AG04449 (cell line): ENCODE results near the gene SLC27A4.
A peak's percentile ranks its signal among the peaks of the same experiment; 100 is the strongest.

Source experiments
- CTCF ChIA-PET: fragments of 350-600 bp; formaldehyde crosslinking; extraction: SDS; loops from one replicate; lab custom pipeline; 2021; ENCODE audit warnings: antibody characterized with exemption; lab: Yijun Ruan, JAX
- POLR2A ChIA-PET: fragments of 400-600, 350-600 bp; formaldehyde crosslinking; extraction: SDS; loops from one replicate; lab custom pipeline; 2020; ENCODE audit warnings: antibody characterized with exemption, inconsistent platforms; lab: Yijun Ruan, JAX
- DNase-seq: peaks from one replicate; pipeline ENCODE4 v3.0.0-alpha.2; 2010; ENCODE audit warnings: low read depth, low spot score
- H3K4me3 ChIP-seq: 2 replicates; pipeline ENCODE4 v1.5.1; 2011; ENCODE audit warnings: low read depth, mild to moderate bottlenecking, control low read depth, low read length
- TF ChIP-seq, protein P1 (sequence below): IDR thresholded peaks from one replicate; pipeline ENCODE4 v1.5.1; 2011; ENCODE audit warnings: mild to moderate bottlenecking, moderate library complexity, low read length, control low read depth, inconsistent platforms; ENCODE audit not compliant: insufficient read depth; ENCODE audit errors: missing control alignments

SLC27A4 gene

DNA sequence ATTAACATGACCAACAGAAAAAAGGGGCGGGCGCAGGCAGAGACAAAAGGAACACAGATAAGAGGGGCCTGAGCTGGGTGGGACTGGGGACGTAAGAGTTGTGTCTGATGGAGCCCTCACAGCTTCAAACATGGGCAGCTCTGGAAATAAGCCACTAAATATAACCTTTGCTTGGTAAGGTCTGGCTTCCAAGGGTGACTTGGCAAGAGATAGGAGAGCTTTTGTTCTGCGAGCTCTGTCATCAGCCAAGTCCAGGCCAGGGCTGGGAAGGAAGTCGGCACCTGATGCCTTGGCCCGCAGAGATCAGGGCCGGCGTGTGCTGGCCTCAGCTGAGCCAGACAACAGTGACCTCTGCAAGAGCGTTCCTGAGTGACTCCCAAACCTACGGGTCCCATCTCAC lies 29.9 kb upstream of the SLC27A4 start:
- ChIA-PET POLR2A (no interaction called here), CTCF (interaction anchor here (1.5 to 9.1 kb wide), 3 partner anchors 16 to 52 kb away, joined by 7 to 100 read pairs (median 9); no protein-coding TSS in a partner anchor)
- no peak for DNase-seq
- TF ChIP-seq, protein P1, sequence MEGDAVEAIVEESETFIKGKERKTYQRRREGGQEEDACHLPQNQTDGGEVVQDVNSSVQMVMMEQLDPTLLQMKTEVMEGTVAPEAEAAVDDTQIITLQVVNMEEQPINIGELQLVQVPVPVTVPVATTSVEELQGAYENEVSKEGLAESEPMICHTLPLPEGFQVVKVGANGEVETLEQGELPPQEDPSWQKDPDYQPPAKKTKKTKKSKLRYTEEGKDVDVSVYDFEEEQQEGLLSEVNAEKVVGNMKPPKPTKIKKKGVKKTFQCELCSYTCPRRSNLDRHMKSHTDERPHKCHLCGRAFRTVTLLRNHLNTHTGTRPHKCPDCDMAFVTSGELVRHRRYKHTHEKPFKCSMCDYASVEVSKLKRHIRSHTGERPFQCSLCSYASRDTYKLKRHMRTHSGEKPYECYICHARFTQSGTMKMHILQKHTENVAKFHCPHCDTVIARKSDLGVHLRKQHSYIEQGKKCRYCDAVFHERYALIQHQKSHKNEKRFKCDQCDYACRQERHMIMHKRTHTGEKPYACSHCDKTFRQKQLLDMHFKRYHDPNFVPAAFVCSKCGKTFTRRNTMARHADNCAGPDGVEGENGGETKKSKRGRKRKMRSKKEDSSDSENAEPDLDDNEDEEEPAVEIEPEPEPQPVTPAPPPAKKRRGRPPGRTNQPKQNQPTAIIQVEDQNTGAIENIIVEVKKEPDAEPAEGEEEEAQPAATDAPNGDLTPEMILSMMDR: no peak
- H3K4me3 ChIP-seq: no peak overlapping the region

GRCh38 chr9:128314697-128315096 lies 25.6 kb upstream of the SLC27A4 start:
- ChIA-PET POLR2A (no interaction called here), CTCF (interaction anchor here (0.7 to 2.6 kb wide), 5 partner anchors 18 to 105 kb away, joined by 3 to 8 read pairs (median 5); no protein-coding TSS in a partner anchor)
- DNase-seq: no peak
- no peak overlapping the region for H3K4me3 ChIP-seq
- TF ChIP-seq, protein P1: no peak

DNA sequence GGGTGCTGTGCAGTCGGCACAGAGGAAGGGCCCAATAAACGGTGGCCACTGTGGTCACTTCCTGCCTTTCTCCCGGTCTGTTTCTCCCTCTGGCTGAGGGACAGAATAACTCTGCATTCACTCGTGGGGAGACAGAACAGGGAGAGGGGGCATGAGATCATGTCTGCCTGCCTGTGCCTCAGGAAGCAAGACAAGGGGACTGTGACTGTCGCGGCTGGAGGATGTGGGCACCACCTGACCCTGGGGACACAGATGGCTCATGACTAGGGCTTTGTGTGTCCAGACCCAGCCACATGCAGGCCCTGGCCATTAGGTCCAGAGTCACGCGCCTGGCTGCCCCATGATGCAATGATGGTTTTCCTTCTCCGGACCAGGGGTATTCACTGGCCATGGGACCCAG lies 23.9 kb upstream of the SLC27A4 start:
- POLR2A ChIA-PET: no interaction called here
- TF ChIP-seq, protein P1: no peak
- CTCF ChIA-PET: interaction anchor here (1.0 to 2.6 kb wide), 2 partner anchors 21 to 25 kb away, joined by 3 to 8 read pairs; no protein-coding TSS in a partner anchor
- no peak for DNase-seq
- H3K4me3 ChIP-seq: no peak overlapping the region

GRCh38 chr9:128317629-128318028 lies 22.7 kb upstream of the SLC27A4 start:
- no peak for DNase-seq
- POLR2A ChIA-PET: no interaction called here
- TF ChIP-seq, protein P1: no peak
- H3K4me3 ChIP-seq: no peak overlapping the region
- CTCF ChIA-PET: interaction anchor here (1.3 kb wide), 1 partner anchor 24 kb away, joined by 4 read pairs; no protein-coding TSS in a partner anchor

DNA sequence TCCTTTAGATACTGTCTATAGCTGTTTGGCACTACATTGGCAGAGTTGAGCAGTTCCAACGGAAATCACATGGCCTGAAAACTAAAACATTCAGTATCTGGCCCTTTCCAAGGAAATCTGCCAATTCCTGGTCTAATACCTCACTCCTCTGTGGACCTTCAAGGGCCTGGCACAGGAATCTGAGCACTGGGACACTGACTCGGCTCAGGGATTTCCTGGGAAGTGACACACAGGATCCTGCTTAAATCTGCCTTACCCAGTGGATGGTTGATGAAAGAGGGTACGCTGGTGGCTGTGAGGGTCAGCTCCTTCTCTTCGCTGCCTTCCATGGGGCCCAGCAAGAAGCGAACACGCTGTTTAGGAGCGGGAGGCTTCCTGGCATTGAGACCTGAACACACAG lies 19.0 kb upstream of the SLC27A4 start:
- TF ChIP-seq, protein P1: no peak
- H3K4me3 ChIP-seq: peak overlapping the region; percentile 97
- POLR2A ChIA-PET: no interaction called here
- CTCF ChIA-PET: interaction anchor here (1.2 to 3.0 kb wide), 4 partner anchors 17 to 98 kb away, joined by 3 to 18 read pairs (median 4); no protein-coding TSS in a partner anchor
- DNase-seq: no peak

DNA sequence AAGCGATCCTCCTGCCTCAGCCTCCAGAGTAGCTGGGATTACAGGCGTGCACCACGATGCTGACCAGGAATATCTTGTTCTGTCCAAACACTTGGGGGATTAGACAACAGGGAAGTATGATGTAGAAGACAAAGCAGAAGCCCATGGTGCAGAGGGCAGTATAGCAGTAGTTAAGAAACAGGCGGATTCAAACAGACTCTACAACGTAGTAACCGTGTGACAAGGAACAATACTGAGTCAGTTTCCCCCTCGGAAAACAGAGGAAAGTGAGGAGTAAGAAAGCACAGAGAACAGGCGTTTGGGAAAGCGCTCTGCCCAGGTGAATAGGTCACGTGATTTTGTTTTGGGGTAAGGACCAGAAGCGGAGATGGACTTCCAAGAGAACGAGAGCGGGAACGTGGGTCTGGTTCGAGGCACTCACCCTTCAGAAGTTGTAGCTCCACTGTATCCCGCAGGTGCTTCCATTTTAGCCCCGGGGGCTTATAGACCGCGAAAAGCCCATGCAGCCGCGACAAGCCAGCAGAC lies 18.4 kb upstream of the SLC27A4 start:
- ChIA-PET POLR2A (no interaction called here), CTCF (interaction anchor here (1.3 to 3.0 kb wide), 3 partner anchors 19 to 98 kb away, joined by 3 to 18 read pairs (median 6); no protein-coding TSS in a partner anchor)
- peak overlapping the region; percentile 97 for H3K4me3 ChIP-seq
- TF ChIP-seq, protein P1: no peak
- DNase-seq: no peak
